ENCODE results near the gene NDUFA11. TPM values are rescaled to one million over a fixed set of nuclear protein-coding genes. Genes with fewer than 3 reads are reported as not detected.

NDUFA11 gene
- total RNA-seq, 1 donor from 2014 or later = 224 TPM

- Mint-ChIP-seq H3K27ac (ENCODE audit: unreplicated experiment) (no peak overlapping the region), H3K9me3 (ENCODE audit: low read depth) (no peaks in the 10 kb centered on the region), H3K36me3 (ENCODE audit: low read depth) (peaks cover 10% of the 10 kb centered on the region), H3K27me3 (ENCODE audit: low read depth) (no peaks in the 10 kb centered on the region), H3K4me3 (ENCODE audit: unreplicated experiment) (no peak overlapping the region), H3K4me1 (ENCODE audit: low read depth) (peaks cover 2% of the 10 kb centered on the region)
- TF ChIP-seq CTCF (IDR thresholded peaks at IDR 0.05) = no peak
- DNase-seq (ENCODE audit: low spot score) = no peak
Measured at GRCh38 chr19:5941673-5942072, 38.1 kb upstream of the NDUFA11 start.

DNA sequence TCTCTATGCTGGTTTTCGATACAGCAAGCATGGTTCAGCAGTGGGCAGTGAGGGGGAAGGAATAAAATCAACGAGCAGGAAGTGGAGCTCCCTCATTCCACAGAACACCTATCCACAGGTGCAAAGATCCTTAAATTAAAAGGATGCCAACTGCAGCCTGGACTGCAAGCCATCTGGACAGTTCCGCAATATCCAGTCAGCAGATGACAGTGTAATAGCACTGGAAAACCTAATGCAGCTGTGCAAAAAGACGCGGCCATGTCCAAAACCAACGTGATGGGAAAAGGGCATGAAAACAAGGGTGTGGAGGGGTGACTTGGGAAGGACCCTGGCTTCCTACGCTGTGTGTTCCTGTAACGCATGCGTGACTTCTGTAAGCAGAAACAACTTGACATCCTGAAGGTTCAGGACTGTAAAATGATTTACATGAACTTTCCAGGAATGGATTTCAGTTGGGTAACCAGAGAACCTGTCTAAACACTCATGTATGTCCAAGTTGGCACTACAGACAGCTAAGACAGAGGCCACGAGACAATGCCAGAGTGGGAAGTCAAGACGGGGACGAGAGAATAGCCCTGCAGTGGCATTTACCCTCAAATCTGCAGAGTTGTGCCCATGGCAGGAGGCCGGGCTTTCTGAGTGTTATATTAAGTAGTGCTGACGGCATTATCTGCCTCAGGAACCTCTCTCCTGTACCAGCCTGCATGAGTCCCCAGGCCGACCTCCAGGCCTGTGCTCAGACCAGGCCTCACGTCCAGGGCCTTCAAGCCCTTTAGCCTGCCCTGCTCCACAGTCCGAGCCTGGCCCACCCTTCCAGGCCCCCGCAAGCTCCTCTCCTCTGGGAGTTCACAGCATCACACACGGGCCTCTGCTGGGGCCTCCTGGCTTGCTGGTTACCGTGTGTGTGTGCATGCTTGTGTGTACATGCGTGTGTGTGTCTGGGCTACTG is 36.9 kb upstream of the NDUFA11 start:
- Mint-ChIP-seq H3K9me3 (ENCODE audit: low read depth) (no peaks in the 10 kb centered on the region), H3K4me3 (ENCODE audit: unreplicated experiment) (no peak overlapping the region), H3K4me1 (ENCODE audit: low read depth) (peaks cover 9% of the 10 kb centered on the region), H3K27ac (ENCODE audit: unreplicated experiment) (no peak overlapping the region), H3K27me3 (ENCODE audit: low read depth) (no peaks in the 10 kb centered on the region), H3K36me3 (ENCODE audit: low read depth) (peaks cover 9% of the 10 kb centered on the region)
- no peak for TF ChIP-seq CTCF (IDR thresholded peaks at IDR 0.05)
- no peak for DNase-seq (ENCODE audit: low spot score)

DNA sequence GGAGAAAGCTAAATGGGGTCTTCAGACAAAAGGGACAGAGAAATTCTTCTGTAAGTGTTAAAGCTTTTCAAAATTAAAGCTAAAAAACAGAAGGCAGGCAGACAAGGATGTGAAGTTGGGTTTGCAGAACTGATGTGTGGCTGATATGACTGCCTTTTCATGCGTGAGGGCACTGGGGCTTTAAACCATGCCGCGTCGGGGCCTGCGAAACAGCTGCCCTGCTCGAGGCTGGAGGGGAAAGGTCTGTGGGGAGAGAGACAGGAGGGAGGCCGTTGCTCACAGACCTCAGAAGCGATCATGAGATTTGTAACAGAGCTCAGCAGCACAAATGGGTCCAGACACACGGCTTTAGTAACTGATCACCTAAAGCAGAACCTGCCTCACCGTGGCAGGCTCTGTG is 34.0 kb upstream of the NDUFA11 start:
- H3K9me3 Mint-ChIP-seq (ENCODE audit: low read depth) = no peaks in the 10 kb centered on the region

GRCh38 chr19:5936292-5936592 is 32.7 kb upstream of the NDUFA11 start:
- TF ChIP-seq CTCF (IDR thresholded peaks at IDR 0.05) = no peak
- peak overlapping the region; percentile 85 for H3K27ac Mint-ChIP-seq (ENCODE audit: unreplicated experiment)
- DNase-seq (ENCODE audit: low spot score) = no peak
- H3K9me3 Mint-ChIP-seq (ENCODE audit: low read depth) = no peaks in the 10 kb centered on the region
- H3K4me3 Mint-ChIP-seq (ENCODE audit: unreplicated experiment) = no peak overlapping the region
- H3K4me1 Mint-ChIP-seq (ENCODE audit: low read depth) = peaks cover 25% of the 10 kb centered on the region
- H3K36me3 Mint-ChIP-seq (ENCODE audit: low read depth) = peaks cover 8% of the 10 kb centered on the region
- H3K27me3 Mint-ChIP-seq (ENCODE audit: low read depth) = no peaks in the 10 kb centered on the region

More for the DNA sequence above, 34.0 kb upstream of the NDUFA11 start:
- DNase-seq (ENCODE audit: low spot score) = no peak
- Mint-ChIP-seq H3K27ac (ENCODE audit: unreplicated experiment) (no peak overlapping the region), H3K4me1 (ENCODE audit: low read depth) (peaks cover 25% of the 10 kb centered on the region), H3K36me3 (ENCODE audit: low read depth) (peaks cover 8% of the 10 kb centered on the region), H3K27me3 (ENCODE audit: low read depth) (no peaks in the 10 kb centered on the region), H3K4me3 (ENCODE audit: unreplicated experiment) (no peak overlapping the region)
- no peak for TF ChIP-seq CTCF (IDR thresholded peaks at IDR 0.05)

GRCh38 chr19:5935473-5936291 is 32.1 kb upstream of the NDUFA11 start:
- no peak for DNase-seq (ENCODE audit: low spot score)
- no peak for TF ChIP-seq CTCF (IDR thresholded peaks at IDR 0.05)
- H3K36me3 Mint-ChIP-seq (ENCODE audit: low read depth) = peaks cover 6% of the 10 kb centered on the region
- peaks cover 25% of the 10 kb centered on the region for H3K4me1 Mint-ChIP-seq (ENCODE audit: low read depth)
- no peaks in the 10 kb centered on the region for H3K27me3 Mint-ChIP-seq (ENCODE audit: low read depth)
- no peaks in the 10 kb centered on the region for H3K9me3 Mint-ChIP-seq (ENCODE audit: low read depth)
- H3K27ac Mint-ChIP-seq (ENCODE audit: unreplicated experiment) = peak overlapping the region; percentile 85
- H3K4me3 Mint-ChIP-seq (ENCODE audit: unreplicated experiment) = no peak overlapping the region
